Stimulated activated CD8-positive, alpha-beta memory T cell treated with anti-CD3 and anti-CD28 coated beads, Interleukin-15, amount 100 ng/mL, for 24 hours (primary cell): Measurements from ENCODE around the gene TP73.

ENCODE experiments used
- DNase-seq: peaks from one replicate; pipeline ENCODE4 v3.0.0-alpha.2; 2020; ENCODE audit warnings: low read depth

The TP73 gene

DNA sequence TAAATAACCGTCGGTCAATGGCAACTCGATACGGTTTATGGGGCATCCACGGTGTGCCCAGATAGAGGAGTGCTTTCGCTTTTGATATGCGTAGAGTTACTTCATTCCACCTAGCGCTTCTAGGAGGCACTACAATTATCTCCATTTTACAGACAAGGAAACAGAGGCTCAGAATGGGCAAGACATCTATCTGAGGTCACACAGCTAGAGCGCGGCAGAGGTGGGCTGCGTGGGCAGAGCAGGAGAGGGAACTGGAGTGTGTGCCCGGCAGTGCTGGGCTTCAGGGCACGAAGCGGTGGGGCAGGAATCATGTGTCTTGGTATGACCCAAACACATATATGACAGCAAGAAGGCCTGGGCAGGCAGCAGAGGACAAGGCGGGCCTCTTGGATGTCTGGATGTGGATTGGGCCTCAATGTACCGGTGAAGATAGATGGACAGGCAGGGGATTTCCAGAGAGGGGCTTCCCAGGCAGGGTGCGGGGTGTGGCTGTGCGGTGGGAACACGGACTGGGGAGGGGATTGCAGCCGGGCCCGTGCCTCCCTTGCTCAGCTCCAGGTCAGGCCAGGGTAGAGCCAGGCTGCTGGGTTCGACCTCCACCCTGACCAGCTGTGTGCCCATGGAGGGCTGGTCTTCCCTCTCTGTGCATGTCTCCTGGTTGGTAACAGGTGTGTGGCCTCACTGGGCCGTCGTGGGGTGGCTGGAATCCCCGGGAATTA lies 21.2 kb downstream of the TP73 start:
- DNase-seq: no peak

DNA sequence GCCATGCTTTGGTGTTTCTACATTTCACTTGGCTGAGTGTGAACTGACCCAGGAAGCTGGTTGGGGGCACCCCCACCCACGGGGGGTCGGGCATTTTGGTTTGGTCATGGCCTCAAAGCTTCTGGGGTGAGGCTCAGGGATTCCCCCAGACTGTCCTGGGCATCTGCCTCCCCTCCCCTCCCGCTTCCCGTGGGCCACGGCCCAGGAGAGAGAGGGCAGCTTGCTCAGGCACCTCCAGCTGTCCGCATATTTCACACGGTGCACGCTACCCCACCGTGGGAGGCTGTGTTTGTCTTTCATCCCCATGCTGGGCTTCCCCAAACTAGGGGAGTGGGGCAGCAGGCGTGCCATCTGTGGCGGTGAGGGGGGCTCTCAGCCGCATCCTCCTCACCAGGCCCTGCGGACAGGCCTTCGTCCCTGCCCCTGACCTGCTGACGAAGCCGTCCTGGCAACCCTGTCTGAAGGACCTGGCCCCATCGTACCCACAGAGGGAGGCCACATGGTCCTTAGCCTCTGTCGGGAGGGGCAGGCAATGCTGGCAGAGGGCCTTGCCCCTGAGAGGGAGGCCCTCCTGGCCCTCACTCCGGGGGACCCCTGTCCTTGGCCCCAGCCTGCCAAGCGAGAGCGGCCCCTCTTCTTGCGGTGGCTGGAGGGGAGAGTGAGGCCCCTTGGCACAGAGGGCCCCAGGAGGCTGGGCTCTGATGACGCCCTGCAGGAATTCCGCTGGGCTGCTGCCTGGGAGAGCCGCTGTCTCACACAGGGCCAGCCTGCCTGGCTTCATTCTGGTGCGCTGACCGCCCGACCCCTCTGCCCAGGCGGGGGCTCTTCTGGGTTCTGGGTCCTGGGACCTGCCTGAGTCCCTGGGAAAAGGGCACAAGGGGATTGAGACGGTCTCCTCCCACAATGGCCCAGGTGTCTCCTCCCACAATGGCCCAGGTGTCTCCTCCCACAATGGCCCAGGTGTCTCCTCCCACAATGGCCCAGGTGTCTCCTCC lies 22.1 kb downstream of the TP73 start:
- DNase-seq: no peak

DNA sequence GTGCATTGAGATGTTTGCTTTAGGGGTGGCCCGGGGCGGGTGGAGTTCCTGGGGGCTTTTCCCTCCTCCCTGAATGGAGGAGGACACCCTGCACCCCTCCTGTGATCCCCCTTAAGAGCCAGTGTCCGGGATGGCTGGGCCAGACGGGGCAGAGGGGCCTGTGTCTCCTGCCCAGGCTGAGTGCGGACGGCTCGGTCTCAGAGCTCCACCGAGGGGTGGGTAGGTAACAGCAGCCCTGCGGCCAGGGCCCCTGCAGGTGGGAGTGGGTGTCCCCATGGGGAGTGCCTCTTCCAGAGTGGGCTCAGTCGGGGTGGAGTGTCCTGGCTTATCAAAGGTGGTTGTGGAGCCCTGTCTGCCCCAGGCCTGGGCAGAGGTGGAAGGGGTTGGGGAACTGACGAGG lies 23.1 kb downstream of the TP73 start:
- DNase-seq: no peak

DNA sequence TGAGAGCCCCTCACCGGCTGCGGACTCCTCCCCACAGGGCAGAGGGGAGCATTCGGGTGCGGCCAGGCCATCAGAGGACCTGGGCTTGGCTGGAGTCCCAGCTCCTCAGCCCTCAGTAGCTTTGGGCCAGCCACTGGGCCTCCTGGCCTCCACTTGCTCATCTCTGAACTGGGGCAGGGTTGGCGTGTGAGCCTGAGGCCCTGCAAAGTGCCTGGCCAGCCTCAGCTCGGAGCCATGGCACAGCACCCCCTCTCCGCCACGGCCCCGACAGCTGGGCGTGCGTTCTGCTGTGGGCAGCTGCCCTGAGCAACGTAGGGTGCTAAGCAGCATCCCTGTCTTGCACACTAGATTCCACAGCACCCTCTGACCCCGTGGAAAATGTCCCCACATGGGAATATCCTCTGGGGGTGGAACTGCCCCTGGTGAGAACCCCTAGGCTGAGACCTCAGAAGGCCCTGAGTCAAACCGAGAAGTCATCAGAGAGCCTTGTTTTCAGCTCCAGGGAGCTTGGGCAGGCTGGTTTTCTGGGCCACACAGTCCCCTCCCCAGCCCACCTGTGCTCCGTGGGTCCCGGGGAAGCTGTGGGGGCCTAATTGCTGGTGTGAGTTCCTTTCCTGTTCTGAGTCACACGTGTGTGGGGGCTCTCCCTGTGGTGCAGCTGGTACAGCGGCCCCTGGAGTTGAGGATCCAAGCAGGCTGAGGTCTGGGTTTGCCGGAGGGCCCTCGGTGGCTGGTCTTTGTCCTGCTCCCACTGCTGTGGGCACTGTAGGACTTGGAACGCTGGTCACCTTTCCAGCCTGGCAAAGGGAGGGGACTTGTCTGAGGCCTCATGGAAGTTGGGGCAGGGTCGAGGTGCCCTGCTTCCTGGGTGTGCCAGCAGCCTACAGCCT lies 24.5 kb downstream of the TP73 start:
- no peak for DNase-seq

DNA sequence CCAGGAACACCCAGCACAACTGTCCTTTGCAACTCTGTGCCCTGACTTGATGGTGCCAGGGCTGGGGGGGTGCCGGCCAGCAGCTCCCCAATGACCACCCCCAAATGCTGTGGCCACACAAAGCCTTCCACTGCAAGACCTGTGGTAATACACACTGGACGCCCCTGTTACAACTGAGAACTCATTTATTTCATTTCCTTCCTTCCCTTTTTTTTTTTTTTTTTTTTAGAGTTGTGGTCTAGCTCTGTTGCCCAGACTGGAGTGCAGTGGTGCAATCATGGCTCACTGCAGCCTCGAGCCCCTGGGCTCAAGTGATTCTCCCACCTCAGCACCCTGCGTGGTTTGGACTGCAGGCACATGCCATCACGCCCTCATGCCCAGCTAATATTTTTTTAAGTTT lies 25.2 kb downstream of the TP73 start:
- no peak for DNase-seq

DNA sequence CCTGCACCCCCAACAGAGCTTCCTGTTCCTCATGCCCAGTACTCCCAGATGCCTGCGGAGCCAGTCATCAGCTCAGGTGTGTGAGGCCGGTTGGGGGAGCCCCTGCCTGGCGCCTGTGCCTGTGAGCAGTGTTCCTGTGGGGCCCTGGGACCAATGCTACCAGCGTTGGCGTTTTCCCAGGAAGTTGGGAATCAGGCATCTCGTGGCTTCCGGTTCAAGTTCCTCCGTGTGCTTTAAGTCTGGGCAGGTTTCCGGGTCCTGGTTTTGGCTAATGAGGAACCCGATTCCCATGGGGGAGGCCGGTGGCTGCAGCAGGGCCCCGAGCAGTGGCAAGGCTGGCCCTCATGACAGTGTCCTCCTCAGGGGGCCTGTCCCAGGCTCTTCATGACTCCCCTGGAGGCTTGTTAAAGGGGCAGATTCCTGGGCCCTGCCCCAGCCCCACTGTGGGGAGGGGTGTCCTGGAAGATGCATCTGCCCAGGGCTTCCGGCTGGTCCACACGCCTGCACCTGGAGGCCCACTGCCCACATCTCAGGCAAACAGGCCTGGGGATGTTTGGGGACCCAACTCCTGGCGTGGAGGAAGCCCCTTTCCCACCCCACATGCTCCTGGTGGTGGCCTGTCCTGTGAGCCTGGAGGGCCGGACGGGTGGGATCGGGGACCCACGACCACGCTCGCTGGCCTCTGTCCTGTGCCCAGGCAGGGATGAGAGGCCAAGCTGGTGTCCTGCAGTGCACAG lies 26.2 kb downstream of the TP73 start:
- no peak for DNase-seq

DNA sequence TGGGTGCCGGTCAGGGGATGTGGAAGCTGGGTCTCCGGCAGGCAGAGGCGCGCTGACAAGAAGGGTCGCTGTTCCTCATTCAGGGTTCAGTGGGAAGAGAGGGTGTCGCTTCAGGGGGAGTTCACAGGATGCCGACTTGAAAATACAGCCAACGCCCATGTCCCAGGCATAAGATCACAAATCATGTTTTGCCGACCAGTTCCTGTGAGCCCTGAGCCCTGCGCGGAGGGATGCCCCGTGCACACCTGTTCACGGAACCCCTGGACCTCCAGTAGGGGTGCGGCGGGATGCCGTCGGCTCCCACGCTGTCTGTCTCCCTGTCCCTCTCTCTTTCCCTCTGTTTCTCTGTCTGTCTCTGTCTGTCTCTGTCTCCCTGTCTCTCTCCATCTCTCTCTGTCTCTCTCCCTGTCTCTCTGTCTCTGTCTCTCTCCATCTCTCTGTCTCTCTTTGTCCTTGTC lies 26.8 kb downstream of the TP73 start:
- no peak for DNase-seq

DNA sequence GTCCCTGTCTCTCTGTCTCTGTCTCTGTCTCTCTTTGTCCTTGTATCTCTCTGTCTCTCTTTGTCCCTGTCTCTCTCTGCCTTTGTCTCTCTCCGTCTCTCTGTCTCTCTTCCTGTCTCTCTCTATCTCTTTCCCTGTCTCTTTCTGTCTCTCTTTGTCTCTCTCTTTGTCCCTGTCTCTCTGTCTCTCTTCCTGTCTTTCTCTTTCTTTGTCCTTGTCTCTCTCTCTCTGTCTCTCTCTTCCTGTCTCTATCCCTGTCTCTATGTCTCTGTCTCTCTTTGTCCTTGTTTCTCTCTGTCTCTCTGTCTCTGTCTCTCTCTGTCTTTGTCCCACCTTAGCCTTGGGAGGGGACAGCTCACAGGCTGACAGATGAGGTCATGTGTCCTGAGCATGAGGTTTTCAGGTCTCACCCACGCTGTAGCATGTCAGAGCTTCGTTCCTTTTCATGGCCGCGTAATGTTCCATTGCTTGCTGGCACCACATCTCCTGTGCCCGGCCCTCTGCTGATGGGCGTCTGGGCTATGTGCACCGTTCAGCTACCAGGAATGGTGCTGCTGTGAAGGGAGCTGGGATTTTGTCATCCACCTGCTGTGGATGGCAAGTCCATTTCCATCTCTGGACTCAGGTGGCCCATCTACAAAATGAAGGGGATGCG lies 27.6 kb downstream of the TP73 start:
- no peak for DNase-seq

DNA sequence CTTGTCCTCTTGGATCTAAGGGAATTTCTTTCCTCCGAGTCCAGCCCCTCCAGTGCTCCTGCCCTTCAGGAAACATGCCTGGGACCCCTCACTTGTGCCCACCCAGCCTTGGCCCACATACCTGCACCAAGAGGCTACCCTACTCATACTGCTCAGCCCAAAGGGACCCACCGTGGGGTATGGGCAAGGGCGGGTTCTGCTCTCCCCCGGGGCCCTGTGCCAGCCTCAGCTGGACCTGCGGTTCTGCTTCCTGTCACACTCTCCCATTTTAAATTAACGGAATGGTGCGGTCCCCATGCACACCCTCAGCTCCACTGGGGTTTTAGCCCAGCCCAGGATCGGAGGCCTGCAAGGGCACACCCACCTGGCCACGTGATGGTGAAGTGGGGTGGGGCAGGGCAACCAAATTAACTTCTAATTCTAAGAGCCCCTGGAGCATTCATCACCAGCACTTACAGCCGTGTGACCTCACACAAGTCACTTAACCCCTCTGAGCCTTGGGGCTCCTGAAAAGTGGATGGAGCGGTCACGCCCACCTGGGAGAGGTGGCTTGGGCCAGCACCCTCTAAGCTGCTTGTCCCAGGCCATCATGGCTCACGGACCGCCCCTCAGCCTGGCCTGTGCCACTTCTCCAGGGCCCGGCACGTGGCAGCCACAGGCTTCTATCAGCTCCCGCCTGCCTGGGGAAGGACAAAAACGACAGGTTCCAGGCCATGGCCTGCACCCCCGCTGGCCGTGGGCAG lies 28.3 kb downstream of the TP73 start:
- DNase-seq: no peak

DNA sequence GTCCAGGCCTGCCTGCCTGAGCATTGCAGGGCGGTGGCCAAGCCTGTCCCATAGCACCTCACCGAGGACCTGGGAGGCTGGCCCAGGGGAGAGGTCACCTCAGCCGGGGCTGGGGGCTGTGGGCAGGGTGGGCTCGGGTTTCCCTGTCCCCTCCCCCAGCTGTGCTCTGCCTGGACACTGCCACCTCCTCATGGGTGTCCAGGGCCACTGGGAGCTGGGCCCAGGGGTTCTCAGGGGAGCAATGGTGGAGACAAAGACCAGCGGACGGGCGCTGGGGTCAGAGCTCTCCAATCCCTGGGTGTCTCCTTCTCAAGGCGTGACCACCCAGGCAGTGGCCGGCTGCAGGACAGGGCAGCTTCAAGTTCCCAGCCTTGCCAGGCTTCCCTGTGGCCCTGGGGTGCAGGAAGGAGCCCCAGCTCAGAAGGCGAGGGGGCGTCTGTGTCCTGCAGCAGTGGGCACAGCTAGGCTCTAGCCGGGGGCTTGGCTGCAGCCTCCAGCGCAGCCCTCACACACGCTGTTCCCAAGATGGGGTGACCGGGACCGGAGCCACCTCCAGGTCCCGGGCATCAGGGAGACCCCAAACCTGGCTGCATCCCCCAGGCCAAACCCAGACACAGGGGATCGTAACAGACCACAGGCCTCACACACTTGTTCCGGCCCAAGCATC lies 29.0 kb downstream of the TP73 start:
- no peak for DNase-seq

DNA sequence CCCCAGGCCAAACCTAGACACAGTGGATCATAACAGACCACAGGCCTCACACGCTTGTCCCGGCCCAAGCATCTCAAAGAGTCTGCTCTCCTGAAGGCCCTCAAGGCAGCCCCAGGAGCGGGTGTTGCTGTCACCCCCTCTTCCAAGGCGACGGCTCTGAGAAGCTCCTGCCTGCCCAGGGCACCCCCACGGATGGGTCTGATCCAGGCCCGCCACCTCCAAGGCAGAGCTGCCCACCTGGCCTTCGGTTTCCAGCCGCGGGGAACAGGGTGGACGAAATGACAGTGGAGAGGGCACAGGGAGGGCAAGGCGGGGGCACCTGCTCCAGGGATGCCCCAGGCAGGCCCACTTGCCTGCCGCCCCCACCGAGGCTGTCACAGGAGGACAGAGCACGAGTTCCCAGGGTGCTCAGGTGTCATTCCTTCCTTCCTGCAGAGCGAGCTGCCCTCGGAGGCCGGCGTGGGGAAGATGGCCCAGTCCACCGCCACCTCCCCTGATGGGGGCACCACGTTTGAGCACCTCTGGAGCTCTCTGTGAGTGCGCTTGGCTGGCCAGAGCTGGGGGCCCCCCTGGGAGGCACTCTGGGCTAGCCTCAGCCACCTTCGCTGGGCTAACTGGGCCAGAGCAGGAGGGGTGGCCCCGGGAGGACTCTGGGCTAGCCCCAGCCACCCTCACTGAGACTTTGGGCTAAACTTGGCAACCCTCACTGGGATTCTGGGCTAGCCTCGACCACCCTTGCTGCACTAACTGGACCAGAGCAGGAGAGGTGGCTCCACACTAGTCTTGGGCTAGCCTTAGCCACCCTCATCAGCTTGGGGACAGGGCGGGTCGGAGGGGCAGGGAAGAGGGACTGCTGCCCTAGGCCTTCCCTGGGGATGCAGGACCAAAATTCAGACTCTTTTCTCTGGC lies 29.8 kb downstream of the TP73 start:
- no peak for DNase-seq

DNA sequence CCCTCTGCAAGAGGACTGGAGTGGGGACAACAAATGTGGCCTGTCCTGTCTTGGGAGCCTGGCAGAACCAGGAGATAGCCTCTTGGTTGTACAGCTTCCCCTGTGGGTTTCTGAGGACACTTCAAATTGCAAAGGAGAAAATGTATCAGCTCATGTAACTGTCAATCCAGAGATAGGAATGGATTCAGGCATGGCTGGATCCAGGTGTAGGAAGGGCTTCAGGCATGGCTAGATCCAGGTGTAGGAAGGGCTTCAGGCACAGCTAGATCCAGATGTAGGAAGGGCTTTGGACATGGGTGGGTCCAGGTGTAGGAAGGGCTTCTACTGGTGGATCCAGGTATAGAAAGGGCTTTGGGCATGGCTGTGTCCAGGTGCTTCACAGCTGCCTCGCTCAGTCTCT lies 30.9 kb downstream of the TP73 start:
- no peak for DNase-seq

DNA sequence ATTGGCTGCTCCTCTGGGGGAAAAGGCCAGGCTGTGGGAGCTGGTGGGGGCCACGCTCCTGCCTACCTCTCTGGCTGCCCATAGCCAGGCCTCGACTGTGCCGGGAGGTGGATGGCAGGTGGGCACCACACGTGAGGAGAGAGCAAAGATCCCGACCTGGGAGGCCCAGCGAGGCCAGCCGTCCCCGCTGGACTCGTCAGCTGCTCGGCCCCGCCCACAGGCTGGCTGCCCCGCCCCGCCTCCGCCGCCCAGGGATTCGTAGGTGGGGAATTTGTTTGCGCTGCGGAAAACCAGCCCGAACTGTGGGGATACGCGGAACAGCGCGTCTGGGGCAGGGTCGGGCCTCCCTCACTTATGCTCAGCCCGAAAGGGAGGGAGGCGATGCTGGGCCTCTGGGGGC lies 31.7 kb downstream of the TP73 start:
- DNase-seq: no peak

DNA sequence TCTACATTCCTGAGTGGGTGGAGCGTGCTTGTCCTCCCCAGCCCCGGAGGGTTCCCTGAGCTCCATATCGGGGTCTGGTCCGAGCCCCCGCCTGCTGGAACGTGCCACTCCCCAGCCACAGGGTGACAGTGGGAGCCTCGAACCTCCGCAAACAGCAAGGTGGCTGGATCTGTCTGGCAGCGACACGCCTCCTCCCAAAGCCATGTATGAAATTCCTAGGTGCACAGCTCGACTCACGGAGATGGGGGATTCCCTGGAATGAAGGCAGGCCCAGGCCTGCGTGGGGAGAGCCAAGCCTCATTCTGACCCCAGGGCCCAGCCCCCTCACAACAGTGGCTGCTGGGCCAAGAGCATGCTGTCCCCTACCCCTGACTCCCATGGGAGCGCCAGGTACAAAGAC lies 32.9 kb downstream of the TP73 start:
- no peak for DNase-seq

DNA sequence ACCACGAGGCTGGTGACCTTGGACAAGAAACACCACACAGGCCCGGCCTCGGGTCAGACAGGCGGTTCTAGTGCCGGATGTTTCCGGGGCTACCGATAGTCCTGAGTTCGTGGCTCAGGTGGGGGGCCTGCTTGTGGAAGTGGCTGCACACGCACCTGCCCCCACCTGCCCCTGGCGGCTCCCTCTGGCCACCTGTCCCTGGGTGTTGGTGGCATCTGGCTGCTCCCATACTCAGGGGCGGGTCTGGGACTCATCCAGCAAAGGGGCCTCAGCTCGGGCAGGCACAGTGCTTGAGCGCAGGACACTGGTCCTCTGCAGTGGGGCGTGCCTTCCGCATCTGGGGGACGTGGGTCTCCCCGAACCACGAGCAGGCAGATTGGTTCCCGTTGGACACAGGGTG lies 33.6 kb downstream of the TP73 start:
- DNase-seq: no peak

DNA sequence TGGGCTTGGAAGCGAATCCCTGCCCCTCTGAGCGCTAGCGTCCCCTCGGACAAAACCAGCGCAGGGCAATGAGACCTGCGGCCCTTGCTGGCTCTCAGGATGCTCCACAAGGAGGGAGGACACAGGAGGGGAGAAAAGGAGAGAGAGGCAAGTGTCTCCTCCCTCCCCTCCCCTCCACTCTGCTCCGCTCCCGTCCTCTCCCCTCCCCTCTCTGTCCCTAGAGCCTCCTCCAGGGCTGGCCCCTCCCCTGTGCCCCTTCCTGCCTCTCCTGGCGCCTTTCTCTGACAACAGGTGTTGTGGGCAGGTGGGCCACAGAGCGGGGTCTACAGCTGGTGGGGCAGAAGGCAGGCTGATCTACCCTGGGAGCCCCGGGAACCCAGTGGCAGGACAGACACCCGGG lies 35.2 kb downstream of the TP73 start:
- no peak for DNase-seq

DNA sequence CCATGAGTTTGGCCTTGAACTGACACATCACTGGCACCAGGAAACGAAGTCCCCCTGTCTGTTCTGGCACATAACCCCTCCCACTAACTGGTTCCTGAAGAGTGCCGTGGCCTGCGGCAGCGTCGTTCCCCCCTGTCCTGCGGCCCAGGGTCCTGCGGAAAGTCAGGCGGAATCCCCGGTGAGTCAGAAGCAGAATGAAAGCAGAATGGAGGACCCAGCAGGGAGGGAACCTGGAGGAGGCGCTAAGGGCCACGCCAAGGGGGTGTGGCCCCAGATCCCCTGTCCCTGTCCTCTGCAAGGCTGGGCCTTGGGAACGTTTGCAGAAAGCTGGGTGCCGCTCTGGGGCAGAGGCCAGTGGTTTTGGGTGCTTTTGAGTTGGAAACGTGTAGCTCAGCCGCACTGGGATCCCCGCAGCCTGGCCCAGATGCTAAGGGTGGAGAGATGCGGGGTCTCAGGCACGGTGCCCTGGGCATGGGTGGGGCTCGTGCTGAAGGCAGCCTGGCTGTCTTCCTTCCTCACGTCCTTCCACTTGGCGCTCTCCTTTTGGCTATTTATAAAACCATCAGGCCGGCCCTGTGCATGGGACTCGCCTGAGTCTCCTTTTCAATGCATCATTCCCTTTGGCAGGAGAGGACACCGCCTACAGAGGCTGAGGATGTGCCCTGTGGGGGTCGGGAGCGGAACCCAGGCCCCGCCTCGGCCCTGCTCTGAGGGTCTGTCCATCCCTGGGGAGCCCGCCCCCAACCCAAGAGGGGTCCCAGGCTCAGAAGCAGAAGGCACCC lies 36.2 kb downstream of the TP73 start:
- DNase-seq: no peak
